ENCODE results near the gene GBGT1. TPM values are rescaled to one million over a fixed set of nuclear protein-coding genes. Genes with fewer than 3 reads are reported as not detected.
"Not testable (repeated sequence)": the region's sequence is repeated elsewhere in the genome, so short reads cannot be mapped to it uniquely, and the experiment has no call there.

Gene GBGT1
- total RNA-seq, 3 donors from 2014 or later, result 14.8 to 21.3 (median 15.0) TPM

DNA sequence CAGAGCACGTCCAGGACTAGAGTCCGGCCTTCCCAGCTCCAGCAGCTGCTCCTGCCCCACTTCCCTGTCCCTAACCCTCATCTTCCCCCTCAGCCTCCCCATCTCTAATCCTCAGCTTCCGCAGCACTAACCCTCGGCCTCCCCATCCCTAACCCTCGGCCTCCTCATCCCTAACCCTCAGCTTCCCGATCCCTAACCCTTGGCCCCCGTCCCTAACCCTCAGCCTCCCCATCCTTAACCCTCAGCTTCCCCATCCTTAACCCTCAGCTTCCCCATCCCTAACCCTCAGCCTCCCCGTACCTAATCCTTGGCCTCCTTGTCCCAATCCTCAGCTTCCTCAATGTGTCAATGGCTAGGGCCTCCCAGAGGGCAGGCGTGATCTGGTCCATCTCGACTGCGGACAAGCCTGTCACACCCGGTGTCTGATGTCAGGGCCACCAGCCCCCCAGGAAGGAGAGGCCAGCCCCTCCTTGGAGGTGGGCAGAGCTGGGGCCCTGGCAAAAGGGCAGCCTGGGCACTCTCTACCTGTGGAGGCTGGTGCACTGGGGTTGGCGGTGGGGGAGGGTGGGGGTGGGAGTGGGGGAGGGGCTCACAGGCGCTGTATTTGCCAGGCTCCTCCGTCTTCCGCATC lies 43.9 kb upstream of the GBGT1 start:
- intact Hi-C loops (cut with DNase I; ENCODE audit: low total_unique reads), result loop anchor here (5.0 kb wide), 1 partner anchor 880 kb away; no protein-coding TSS in a partner anchor
- DNase-seq (ENCODE audit: low spot score in 2 of 2), result peak in 1 of 2 donors; percentile 12
- no peaks in the 10 kb centered on the region for H3K9me3 ChIP-seq
- H3K27me3 ChIP-seq, result no peaks in the 10 kb centered on the region
- TF ChIP-seq, protein P1, sequence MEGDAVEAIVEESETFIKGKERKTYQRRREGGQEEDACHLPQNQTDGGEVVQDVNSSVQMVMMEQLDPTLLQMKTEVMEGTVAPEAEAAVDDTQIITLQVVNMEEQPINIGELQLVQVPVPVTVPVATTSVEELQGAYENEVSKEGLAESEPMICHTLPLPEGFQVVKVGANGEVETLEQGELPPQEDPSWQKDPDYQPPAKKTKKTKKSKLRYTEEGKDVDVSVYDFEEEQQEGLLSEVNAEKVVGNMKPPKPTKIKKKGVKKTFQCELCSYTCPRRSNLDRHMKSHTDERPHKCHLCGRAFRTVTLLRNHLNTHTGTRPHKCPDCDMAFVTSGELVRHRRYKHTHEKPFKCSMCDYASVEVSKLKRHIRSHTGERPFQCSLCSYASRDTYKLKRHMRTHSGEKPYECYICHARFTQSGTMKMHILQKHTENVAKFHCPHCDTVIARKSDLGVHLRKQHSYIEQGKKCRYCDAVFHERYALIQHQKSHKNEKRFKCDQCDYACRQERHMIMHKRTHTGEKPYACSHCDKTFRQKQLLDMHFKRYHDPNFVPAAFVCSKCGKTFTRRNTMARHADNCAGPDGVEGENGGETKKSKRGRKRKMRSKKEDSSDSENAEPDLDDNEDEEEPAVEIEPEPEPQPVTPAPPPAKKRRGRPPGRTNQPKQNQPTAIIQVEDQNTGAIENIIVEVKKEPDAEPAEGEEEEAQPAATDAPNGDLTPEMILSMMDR (IDR thresholded peaks at IDR 0.05), result no peak
- TF ChIP-seq POLR2AphosphoS5 (IDR thresholded peaks at IDR 0.05) (no peak), POLR2A (IDR thresholded peaks at IDR 0.05) (no peak)
- no peaks in the 10 kb centered on the region for H3K36me3 ChIP-seq
- H3K27ac ChIP-seq, result no peak overlapping the region
- no peaks in the 10 kb centered on the region for H3K4me1 ChIP-seq
- no peak overlapping the region for H3K4me3 ChIP-seq

DNA sequence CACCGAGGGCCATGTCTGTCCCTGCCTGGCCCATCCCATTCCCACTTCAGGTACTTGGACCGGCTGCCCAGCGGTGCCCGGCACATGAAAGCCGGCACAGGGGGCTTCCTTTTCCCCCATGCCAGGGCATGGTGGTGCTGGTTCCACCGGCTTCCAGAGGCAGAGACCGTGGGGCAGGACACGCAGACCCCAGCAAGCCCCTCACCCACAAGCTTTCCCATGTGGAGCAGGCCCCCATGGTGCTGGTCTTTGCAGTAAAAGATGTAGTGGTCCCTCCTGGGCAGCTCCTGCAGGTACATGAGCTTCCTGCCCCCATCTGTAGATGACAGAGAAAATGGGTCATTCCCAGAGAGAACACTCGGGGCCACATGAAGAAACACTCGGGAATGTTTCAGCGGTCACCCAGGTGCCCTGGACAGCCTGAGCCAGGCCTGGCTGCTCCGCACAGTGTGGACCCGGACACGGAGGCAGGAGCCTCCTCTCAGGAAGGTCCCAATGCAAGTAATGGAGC lies 43.4 kb upstream of the GBGT1 start:
- Histone ChIP-seq H3K4me1 (no peaks in the 10 kb centered on the region), H3K27ac (no peak overlapping the region), H3K4me3 (no peak overlapping the region), H3K36me3 (no peaks in the 10 kb centered on the region), H3K9me3 (no peaks in the 10 kb centered on the region), H3K27me3 (no peaks in the 10 kb centered on the region)
- intact Hi-C loops (cut with DNase I; ENCODE audit: low total_unique reads), result loop anchor here (5.0 kb wide), 1 partner anchor 880 kb away; no protein-coding TSS in a partner anchor
- TF ChIP-seq POLR2AphosphoS5 (IDR thresholded peaks at IDR 0.05), result no peak
- TF ChIP-seq POLR2A (IDR thresholded peaks at IDR 0.05), result no peak
- no peak for DNase-seq (ENCODE audit: low spot score in 2 of 2)

DNA sequence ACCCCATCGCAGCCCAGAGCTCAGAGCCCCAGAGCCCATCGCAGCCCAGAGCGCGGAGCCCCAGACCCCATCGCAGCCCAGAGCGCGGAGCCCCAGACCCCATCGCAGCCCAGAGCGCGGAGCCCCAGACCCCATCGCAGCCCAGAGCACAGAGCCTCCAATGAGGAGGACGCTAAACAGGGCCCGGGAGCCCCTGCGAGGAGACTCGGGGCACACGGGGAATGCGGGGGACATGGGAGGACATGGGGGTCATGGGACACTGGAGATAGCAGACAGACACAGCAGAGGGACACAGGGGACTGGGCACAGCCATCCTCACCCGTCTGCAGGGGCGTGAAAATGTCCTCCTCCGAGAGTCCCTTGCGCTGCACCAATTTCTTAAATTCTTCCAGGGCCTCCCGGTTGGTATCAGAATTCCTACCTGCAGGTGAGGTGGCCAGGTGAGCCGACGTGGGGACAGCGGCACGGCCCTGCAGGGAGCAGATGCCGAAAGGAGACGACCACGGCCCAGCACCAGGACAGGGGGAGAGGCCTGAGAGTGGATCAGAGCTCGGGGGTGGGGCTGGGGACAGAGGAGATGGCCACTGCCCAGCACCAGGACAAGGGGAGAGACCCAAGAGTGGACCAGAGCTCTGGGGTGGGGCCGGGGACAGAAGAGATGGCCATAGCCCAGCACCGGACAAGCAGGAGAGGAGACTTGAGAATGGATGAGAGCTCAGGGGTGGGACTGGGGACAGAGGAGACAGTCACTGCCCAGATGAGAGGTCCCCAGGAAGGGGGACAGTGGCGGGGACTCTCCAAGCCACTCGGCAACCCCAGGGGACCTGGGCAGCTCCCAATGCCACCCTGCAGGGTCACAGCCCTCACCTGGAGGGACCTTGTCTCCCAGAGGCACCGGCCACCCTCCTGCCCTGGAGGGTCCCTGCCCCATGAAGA lies 42.5 kb upstream of the GBGT1 start:
- H3K4me1 ChIP-seq, result no peaks in the 10 kb centered on the region
- intact Hi-C loops (cut with DNase I; ENCODE audit: low total_unique reads), result loop anchor here (5.0 kb wide), 1 partner anchor 881 kb away; no protein-coding TSS in a partner anchor
- no peaks in the 10 kb centered on the region for H3K9me3 ChIP-seq
- TF ChIP-seq POLR2AphosphoS5 (IDR thresholded peaks at IDR 0.05), result no peak
- TF ChIP-seq POLR2A (IDR thresholded peaks at IDR 0.05), result no peak
- TF ChIP-seq, protein P1 (IDR thresholded peaks at IDR 0.05), result no peak
- no peak overlapping the region for H3K27ac ChIP-seq
- DNase-seq (ENCODE audit: low spot score in 2 of 2), result peak in 1 of 2 donors; percentile 2
- no peak overlapping the region for H3K4me3 ChIP-seq
- no peaks in the 10 kb centered on the region for H3K27me3 ChIP-seq
- H3K36me3 ChIP-seq, result no peaks in the 10 kb centered on the region

DNA sequence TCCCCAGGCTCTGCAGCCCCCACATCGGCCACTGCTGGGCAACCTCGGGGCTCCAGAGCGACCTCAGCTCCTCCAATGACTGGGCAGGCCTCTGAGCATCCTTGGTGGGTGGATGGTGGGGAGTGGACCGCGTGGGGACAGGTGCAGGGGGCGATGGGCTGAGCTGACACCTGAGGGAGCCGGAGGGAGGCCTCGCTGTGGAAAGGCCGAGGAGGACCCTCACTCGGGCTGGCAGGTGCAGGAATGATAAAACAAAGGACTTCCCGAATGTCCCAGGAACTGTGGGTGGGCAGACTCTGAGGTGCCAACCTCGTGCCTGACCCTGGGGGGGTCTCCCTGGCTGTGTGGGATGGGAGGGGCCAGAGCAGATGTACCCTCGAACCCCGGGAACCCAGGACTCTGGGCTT lies 41.8 kb upstream of the GBGT1 start:
- DNase-seq (ENCODE audit: low spot score in 2 of 2), result peak in 1 of 2 donors; percentile 7
- not testable (repeated sequence) for H3K27me3 ChIP-seq, H3K36me3 ChIP-seq, H3K27ac ChIP-seq, H3K9me3 ChIP-seq, H3K4me1 ChIP-seq, H3K4me3 ChIP-seq
- intact Hi-C loops (cut with DNase I; ENCODE audit: low total_unique reads), result loop anchor here (5.0 kb wide), 1 partner anchor 882 kb away; no protein-coding TSS in a partner anchor

DNA sequence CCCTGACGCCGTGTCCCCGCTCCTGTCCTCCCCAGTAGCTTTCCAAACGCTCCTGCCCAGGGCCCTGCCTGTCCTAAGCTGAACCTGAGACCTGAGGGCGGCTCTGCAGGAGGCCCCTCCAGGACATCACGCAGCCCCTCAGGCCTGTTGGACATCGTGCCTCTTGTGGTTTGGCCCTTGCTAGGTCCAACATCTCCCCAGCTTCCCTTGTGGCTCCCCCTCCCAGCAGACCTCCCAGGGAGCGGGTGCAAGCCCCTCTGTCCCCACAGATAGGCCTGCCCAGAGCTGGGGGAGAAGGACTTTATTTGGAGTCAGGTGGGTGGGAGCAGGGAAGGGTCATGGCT lies 41.3 kb upstream of the GBGT1 start:
- no peak overlapping the region for H3K27ac ChIP-seq
- H3K4me1 ChIP-seq, result no peaks in the 10 kb centered on the region
- H3K27me3 ChIP-seq, result no peaks in the 10 kb centered on the region
- no peaks in the 10 kb centered on the region for H3K36me3 ChIP-seq
- H3K9me3 ChIP-seq, result no peaks in the 10 kb centered on the region
- DNase-seq (ENCODE audit: low spot score in 2 of 2), result peak in 1 of 2 donors; percentile 8
- intact Hi-C loops (cut with DNase I; ENCODE audit: low total_unique reads), result loop anchor here (5.0 kb wide), 1 partner anchor 882 kb away; no protein-coding TSS in a partner anchor
- no peak overlapping the region for H3K4me3 ChIP-seq
- TF ChIP-seq POLR2A (IDR thresholded peaks at IDR 0.05) (no peak), POLR2AphosphoS5 (IDR thresholded peaks at IDR 0.05) (no peak)
- TF ChIP-seq, protein P1 (IDR thresholded peaks at IDR 0.05), result no peak

Measured in breast epithelium (tissue), 4 donors.